Epithelial cell of esophagus (primary cell): ENCODE data around the gene CUL7.
A peak's percentile ranks its signal among the peaks of the same experiment; 100 is the strongest.

Source experiments
- DNase-seq: peaks from one replicate; pipeline ENCODE4 v3.0.0; 2010; ENCODE audit warnings: low read depth
- H3K4me3 ChIP-seq: 2 replicates; pipeline ENCODE4 v1.5.1; 2011; ENCODE audit warnings: mild to moderate bottlenecking, low read length, control low read depth
- CTCF ChIP-seq: IDR thresholded peaks from 2 replicates; pipeline ENCODE4 v1.5.1; 2011; ENCODE audit warnings: low read depth, mild to moderate bottlenecking, low read length, control low read depth, inconsistent platforms; ENCODE audit not compliant: insufficient read depth; ENCODE audit errors: missing control alignments

Gene CUL7

GRCh38 chr6:42993445-42993844 lies 60.2 kb downstream of the CUL7 start:
- no peak overlapping the region for H3K4me3 ChIP-seq
- no peak for TF ChIP-seq CTCF
- no peak for DNase-seq

DNA sequence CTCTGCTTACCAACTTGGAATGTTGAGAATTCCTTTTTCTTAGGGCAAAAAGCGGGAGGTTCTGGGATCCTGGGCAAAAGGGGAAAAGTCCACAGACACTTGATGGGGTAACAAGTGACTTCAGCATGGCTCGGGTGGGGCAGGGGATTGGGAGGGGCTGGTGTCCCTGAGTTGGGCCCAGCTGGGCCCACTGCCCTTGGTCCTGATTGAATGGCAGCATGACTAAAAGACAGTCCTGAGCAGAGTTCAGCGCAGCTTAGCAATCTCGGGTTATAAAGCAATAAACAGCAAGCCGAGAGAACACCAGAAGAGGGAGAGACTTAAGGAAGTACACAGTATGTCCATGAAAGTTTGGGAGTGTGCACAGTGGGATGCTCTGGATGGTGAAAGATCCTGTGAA lies 63.7 kb downstream of the CUL7 start:
- DNase-seq: no peak
- no peak overlapping the region for H3K4me3 ChIP-seq
- no peak for TF ChIP-seq CTCF

DNA sequence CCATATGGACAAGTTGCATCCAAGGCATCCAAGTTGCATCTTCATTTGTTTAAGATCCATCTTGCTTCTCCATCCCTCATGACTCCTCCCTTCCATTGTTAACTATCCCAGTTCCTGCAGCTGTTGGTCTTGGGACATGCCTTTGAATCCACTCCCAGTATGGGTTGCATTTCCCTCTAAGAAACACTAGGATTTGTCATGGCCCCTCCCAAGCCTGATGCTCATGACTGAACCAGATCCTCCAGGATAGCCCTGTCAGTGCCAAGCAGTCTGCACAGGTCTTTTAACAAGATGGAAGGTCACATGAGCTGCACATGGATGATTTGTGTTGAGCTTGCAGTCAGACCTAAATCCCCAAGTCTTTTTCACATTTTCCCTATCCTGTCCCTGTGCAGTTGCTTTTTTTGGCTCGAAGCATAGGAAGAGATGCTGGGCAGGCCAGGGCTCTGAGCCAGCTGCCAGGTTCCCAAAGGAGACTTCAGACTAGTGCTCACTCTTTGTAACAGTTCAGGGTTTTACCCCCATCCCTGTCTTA lies 65.1 kb downstream of the CUL7 start:
- H3K4me3 ChIP-seq: no peak overlapping the region
- TF ChIP-seq CTCF: no peak
- DNase-seq: peak; percentile 59
